Uterus (tissue), 4 donors: ENCODE results near the gene GTF3C4. TPM values are rescaled to one million over a fixed set of nuclear protein-coding genes. Genes with fewer than 3 reads are reported as not detected.

Source experiments
- DNase-seq, 2 donors: peaks; one replicate each; pipeline ENCODE4 v3.0.0-alpha.2; 2019 to 2020
- H3K27ac ChIP-seq, 2 donors: fragments of 200-600 bp; sonication (generic); 1 replicate in 1 of 2; 2 replicates in 1 of 2; pipeline ENCODE4 v1.5.1; 2016 to 2018
- H3K27me3 ChIP-seq, 2 donors: fragments of 200-600 bp; sonication (generic); one replicate each; pipeline ENCODE4 v1.5.1; 2018 to 2019; ENCODE audit warnings: control low read depth in 1 of 2
- H3K36me3 ChIP-seq, 2 donors: fragments of 200-600 bp; sonication (generic); one replicate each; pipeline ENCODE4 v1.5.1; 2019; ENCODE audit warnings: control low read depth in 1 of 2
- H3K4me1 ChIP-seq, 2 donors: fragments of 200-600 bp; sonication (generic); one replicate each; pipeline ENCODE4 v1.5.1; 2018 to 2019; ENCODE audit warnings: control low read depth in 1 of 2
- H3K4me3 ChIP-seq, 2 donors: fragments of 200-600 bp; sonication (generic); 1 replicate in 1 of 2; 2 replicates in 1 of 2; pipeline ENCODE4 v1.5.1; 2018 to 2019; ENCODE audit warnings: mild to moderate bottlenecking in 1 of 2
- H3K9me3 ChIP-seq, 2 donors: fragments of 200-600 bp; sonication (generic); one replicate each; pipeline ENCODE4 v1.5.1; 2019; ENCODE audit warnings: control low read depth in 1 of 2
- POLR2A ChIP-seq, 2 donors: fragments of 450-650 bp; IDR thresholded peaks; one replicate each; pipeline ENCODE4 v1.6.1; 2016; ENCODE audit warnings: antibody characterized with exemption in 2 of 2, mild to moderate bottlenecking in 1 of 2, moderate library complexity in 1 of 2
- intact Hi-C: fragments of 100-400 bp; cut with DNase I; formaldehyde crosslinking; loops from one replicate; pipeline ENCODE4 v1.15.1; 2023; ENCODE audit warnings: low total_unique reads
- total RNA-seq, 4 donors: library from RNA; depleted of rRNA in 3 of 4; stranded (reverse); fragments of >200 nt in 3 of 4; gene quantifications; one replicate each; pipeline versions ENCODE4 v1.1.0 to v1.2.4, GENCODE V29; 2014 to 2023
- TF ChIP-seq, protein P1 (sequence below), 4 experiments: fragments of 200-600 bp in 2 of 4; fragments of 450-650 bp in 2 of 4; sonication (generic) in 2 of 4; IDR thresholded peaks; one replicate each; pipeline ENCODE4 v1.5.1; 2016 to 2019; ENCODE audit warnings: antibody characterized with exemption in 4 of 4, mild to moderate bottlenecking in 2 of 4, moderate library complexity in 1 of 4
- donor health status: DM: yes; HTN: yes; CAD: no.

Gene GTF3C4
- total RNA-seq, 4 donors from 2014 or later = 3.2 to 27.8 (median 10.5) TPM

DNA sequence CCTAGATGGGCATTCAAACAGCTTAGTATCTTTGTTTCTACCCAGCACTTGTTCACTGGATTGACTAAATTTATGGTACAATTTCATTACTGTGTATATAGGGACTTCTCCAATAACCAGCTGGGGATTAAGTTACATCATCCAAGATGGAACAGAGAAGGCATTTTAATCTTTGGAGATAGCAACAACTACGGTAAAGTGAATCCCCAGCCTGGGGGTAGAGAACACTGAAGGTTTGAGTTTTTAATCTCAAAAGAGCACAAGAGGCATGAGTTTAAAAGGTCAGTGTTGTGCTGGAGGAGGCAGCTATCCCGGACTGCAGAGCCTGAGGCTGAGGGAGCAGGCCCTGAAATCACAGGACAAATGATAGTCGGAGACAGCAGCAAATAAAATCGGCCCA is 29.0 kb upstream of the GTF3C4 start:
- H3K4me1 ChIP-seq = no peaks in the 10 kb centered on the region
- H3K36me3 ChIP-seq = no peaks in the 10 kb centered on the region
- H3K27ac ChIP-seq = no peak overlapping the region
- intact Hi-C loops = no loop called here
- DNase-seq = no peak
- no peaks in the 10 kb centered on the region for H3K27me3 ChIP-seq
- H3K4me3 ChIP-seq = no peak overlapping the region
- TF ChIP-seq, protein P1, sequence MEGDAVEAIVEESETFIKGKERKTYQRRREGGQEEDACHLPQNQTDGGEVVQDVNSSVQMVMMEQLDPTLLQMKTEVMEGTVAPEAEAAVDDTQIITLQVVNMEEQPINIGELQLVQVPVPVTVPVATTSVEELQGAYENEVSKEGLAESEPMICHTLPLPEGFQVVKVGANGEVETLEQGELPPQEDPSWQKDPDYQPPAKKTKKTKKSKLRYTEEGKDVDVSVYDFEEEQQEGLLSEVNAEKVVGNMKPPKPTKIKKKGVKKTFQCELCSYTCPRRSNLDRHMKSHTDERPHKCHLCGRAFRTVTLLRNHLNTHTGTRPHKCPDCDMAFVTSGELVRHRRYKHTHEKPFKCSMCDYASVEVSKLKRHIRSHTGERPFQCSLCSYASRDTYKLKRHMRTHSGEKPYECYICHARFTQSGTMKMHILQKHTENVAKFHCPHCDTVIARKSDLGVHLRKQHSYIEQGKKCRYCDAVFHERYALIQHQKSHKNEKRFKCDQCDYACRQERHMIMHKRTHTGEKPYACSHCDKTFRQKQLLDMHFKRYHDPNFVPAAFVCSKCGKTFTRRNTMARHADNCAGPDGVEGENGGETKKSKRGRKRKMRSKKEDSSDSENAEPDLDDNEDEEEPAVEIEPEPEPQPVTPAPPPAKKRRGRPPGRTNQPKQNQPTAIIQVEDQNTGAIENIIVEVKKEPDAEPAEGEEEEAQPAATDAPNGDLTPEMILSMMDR (IDR thresholded peaks at IDR 0.05) = no peak
- no peak for TF ChIP-seq POLR2A (IDR thresholded peaks at IDR 0.05)
- no peaks in the 10 kb centered on the region for H3K9me3 ChIP-seq

DNA sequence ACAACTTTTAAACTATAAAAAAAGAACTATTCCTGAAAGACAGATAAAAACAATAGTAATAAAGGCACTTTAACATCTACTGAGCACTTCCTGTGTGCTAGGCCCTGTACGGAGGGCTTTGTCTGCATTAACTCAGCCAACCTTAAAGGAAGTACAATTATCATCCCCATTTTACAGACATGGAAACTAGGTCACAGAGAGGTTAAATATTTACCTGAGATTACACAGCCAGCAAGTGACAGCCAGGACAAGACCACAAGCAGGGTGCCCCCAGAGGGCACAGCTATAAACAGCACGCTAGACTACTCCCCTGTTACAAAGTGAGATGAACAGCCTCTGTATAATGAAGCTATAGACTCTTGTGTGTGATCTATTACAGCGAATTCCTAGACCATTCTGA is 26.0 kb upstream of the GTF3C4 start:
- no peak overlapping the region for H3K4me3 ChIP-seq
- no peak overlapping the region for H3K27ac ChIP-seq
- no peaks in the 10 kb centered on the region for H3K27me3 ChIP-seq
- no peaks in the 10 kb centered on the region for H3K9me3 ChIP-seq
- H3K4me1 ChIP-seq = no peaks in the 10 kb centered on the region
- intact Hi-C loops = no loop called here
- TF ChIP-seq, protein P1 (IDR thresholded peaks at IDR 0.05) = no peak
- TF ChIP-seq POLR2A (IDR thresholded peaks at IDR 0.05) = no peak
- DNase-seq = no peak
- no peaks in the 10 kb centered on the region for H3K36me3 ChIP-seq

DNA sequence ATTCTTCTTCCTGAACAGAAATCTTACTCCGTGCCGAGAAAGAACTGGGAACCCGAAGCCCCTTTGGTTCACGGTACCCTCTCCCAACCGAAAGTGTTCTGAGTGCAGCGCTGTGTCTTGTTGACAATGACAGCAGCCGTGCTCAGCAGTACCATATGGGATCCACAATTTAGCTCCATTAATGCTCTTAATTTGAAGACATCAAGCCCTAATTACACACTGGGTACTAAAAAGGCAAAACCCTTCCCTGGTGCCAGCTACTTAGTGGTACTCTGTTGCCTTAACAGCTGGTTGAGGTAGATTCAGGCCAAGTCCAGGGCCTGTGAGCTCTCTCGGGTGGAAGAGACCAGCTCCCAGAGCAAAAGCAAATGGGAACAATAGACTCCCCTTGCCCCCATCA is 25.0 kb upstream of the GTF3C4 start:
- Histone ChIP-seq H3K27me3 (no peaks in the 10 kb centered on the region), H3K4me1 (no peaks in the 10 kb centered on the region), H3K36me3 (no peaks in the 10 kb centered on the region), H3K4me3 (no peak overlapping the region), H3K9me3 (no peaks in the 10 kb centered on the region), H3K27ac (no peak overlapping the region)
- DNase-seq = no peak
- TF ChIP-seq, protein P1 (IDR thresholded peaks at IDR 0.05) = no peak
- no peak for TF ChIP-seq POLR2A (IDR thresholded peaks at IDR 0.05)
- intact Hi-C loops = no loop called here

DNA sequence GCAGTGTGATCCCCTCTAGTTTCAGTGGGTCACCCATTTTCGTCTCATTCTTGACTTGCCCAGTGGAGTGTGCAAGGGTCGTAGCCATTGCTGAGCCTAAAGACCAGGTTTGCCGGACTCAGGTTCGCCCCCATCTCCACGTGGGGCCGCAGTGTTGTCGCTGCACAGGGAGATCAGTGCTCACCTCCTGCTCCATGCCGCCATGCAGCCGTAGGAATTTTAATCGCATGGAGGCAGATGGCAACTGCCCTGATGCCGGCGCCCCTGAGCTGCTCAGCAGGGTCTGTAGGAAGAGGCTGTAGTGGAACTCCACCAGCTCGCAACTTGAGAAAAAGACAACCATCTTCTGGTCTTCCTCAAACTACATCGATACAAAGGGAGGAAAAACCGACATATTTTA is 24.6 kb upstream of the GTF3C4 start:
- Histone ChIP-seq H3K4me3 (no peak overlapping the region), H3K4me1 (no peaks in the 10 kb centered on the region), H3K9me3 (no peaks in the 10 kb centered on the region), H3K27ac (no peak overlapping the region), H3K27me3 (no peaks in the 10 kb centered on the region), H3K36me3 (no peaks in the 10 kb centered on the region)
- intact Hi-C loops = no loop called here
- TF ChIP-seq, protein P1 (IDR thresholded peaks at IDR 0.05) = no peak
- no peak for TF ChIP-seq POLR2A (IDR thresholded peaks at IDR 0.05)
- no peak for DNase-seq

GRCh38 chr9:132646726-132647125 is 23.5 kb upstream of the GTF3C4 start:
- H3K4me1 ChIP-seq = no peaks in the 10 kb centered on the region
- H3K9me3 ChIP-seq = no peaks in the 10 kb centered on the region
- H3K4me3 ChIP-seq = no peak overlapping the region
- H3K27ac ChIP-seq = no peak overlapping the region
- H3K36me3 ChIP-seq = no peaks in the 10 kb centered on the region
- intact Hi-C loops = no loop called here
- no peaks in the 10 kb centered on the region for H3K27me3 ChIP-seq
- DNase-seq = no peak
- no peak for TF ChIP-seq POLR2A (IDR thresholded peaks at IDR 0.05)
- TF ChIP-seq, protein P1 (IDR thresholded peaks at IDR 0.05) = no peak
